Mesenteric fat pad (tissue), 1 donor: ENCODE data around the gene OCA2. TPM values are rescaled to one million over a fixed set of nuclear protein-coding genes. Genes with fewer than 3 reads are reported as not detected.
A peak's percentile ranks its signal among the peaks of the same experiment; 100 is the strongest.

Experiments used
- DNase-seq: peaks from one replicate; pipeline ENCODE4 v3.0.0-alpha.2; 2020; ENCODE audit warnings: low spot score
- total RNA-seq: library from RNA; stranded (reverse); fragmentation: NEBNext Ultra II Directional; extraction: Animal tissue kit (Norgen Biotek cat#: 25700); gene quantifications from one replicate; pipeline ENCODE4 v1.2.1, GENCODE V29; 2021
- donor health status: DM: yes; HTN: yes; CAD: no.

Gene OCA2
- total RNA-seq, 1 donor from 2014 or later, result not detected

- DNase-seq, result peak; percentile 41
Observed at GRCh38 chr15:28105793-28106192, 6.7 kb upstream of the OCA2 start.

- DNase-seq, result no peak
Observed at GRCh38 chr15:28105224-28105791, 6.2 kb upstream of the OCA2 start.

- peak; percentile 77 for DNase-seq
Observed at GRCh38 chr15:28104326-28104725, 5.2 kb upstream of the OCA2 start.

GRCh38 chr15:28103831-28104230 is 4.7 kb upstream of the OCA2 start:
- peak; percentile 71 for DNase-seq

GRCh38 chr15:28101983-28102441 is 2.9 kb upstream of the OCA2 start:
- peak; percentile 76 for DNase-seq

- no peak for DNase-seq
Observed at GRCh38 chr15:28101201-28101600, 2.1 kb upstream of the OCA2 start.

GRCh38 chr15:28100516-28101195 is 1.5 kb upstream of the OCA2 start:
- DNase-seq, result peak; percentile 81

- DNase-seq, result no peak
Observed at GRCh38 chr15:28099555-28100140, 533 bp upstream of the OCA2 start.

GRCh38 chr15:28098360-28098765 is 752 bp downstream of the OCA2 start:
- DNase-seq, result no peak

GRCh38 chr15:28097656-28098359 is 1.3 kb downstream of the OCA2 start:
- no peak for DNase-seq

- peak; percentile 84 for DNase-seq
Observed at GRCh38 chr15:28096670-28097431, 2.3 kb downstream of the OCA2 start.

GRCh38 chr15:28096411-28096669 is 2.8 kb downstream of the OCA2 start:
- no peak for DNase-seq

- peak; percentile 90 for DNase-seq
Observed at GRCh38 chr15:28094732-28095521, 4.2 kb downstream of the OCA2 start.

- DNase-seq, result no peak
Observed at GRCh38 chr15:28093752-28094535, 5.2 kb downstream of the OCA2 start.

GRCh38 chr15:28091313-28091712 is 7.8 kb downstream of the OCA2 start:
- no peak for DNase-seq

- no peak for DNase-seq
Observed at GRCh38 chr15:28086175-28086703, 12.9 kb downstream of the OCA2 start.

- DNase-seq, result no peak
Observed at GRCh38 chr15:28085489-28086174, 13.5 kb downstream of the OCA2 start.

- DNase-seq, result no peak
Observed at GRCh38 chr15:28084547-28084946, 14.6 kb downstream of the OCA2 start.
